Measurements from ENCODE around the gene APOC3.

The APOC3 gene

DNA sequence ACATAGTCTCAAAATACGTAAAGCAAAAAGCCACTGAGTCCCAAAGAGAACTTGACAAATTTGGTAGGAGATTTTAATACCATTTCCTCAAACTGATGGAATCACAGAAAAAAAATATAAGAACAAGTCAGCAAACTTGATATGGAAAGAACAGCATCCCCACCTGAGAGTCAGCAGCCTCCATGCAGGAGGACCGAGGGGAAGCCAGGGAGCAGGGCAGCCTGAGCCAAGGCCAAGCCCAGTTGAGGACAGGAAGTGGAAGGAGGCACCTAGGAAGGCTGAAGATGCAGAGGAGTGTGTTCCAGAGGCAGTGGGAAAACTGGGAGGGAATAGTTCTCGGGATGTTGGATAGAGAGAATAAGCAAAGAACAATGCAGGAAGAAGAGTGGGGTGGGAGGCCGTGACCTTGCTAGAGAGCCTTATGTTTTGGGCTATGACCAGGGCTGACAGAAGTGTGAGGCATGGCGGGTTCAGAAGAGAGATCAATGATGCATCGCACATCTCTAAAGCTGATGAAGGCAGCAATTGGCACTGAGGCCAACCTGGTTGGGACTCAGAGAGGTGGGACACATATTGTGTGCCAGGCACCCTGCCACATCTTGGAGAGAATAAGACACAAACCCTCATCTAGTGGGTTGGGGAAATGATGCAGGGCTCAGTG lies 22.0 kb upstream of the APOC3 start:
- DNase-seq = no peak

GRCh38 chr11:116808262-116809175 lies 21.2 kb upstream of the APOC3 start:
- DNase-seq = no peak

GRCh38 chr11:116811194-116811593 lies 18.5 kb upstream of the APOC3 start:
- DNase-seq = no peak

GRCh38 chr11:116812109-116812508 lies 17.6 kb upstream of the APOC3 start:
- DNase-seq = no peak

- DNase-seq = no peak
These were observed 16.5 kb upstream of the APOC3 start for GRCh38 chr11:116813170-116813569.

DNA sequence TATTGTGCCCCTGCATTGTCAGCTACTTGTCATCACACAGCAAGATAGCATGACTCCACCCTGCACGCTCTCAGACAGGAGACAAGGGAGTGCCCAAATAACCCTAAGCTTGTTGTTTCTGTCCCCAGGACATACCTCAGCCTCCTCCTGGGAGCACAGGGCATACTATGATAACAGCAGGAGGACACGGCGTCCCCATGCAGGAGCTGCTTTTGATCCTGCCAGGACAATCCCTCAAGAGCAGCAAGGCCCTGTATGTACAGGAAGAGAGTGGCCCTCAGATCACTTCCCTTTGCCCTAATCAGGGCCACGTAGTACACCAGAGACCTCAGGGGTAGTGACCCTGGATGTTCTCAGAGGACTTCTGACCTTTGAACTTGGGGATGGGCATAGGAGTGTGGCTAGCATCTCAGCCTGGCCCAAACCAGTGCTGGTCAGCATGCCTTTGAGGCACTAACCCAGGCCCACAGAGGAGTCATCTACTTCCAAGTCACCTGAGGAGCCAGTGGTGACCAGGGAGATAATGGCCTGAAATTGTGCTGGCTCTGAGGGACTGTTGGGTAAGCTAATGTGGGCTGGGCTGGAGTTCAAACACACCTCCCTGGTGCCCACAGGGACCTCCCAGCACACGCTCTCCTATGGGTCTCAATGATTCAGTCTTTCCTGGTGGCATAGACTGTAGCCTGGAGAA lies 15.8 kb upstream of the APOC3 start:
- DNase-seq = no peak

DNA sequence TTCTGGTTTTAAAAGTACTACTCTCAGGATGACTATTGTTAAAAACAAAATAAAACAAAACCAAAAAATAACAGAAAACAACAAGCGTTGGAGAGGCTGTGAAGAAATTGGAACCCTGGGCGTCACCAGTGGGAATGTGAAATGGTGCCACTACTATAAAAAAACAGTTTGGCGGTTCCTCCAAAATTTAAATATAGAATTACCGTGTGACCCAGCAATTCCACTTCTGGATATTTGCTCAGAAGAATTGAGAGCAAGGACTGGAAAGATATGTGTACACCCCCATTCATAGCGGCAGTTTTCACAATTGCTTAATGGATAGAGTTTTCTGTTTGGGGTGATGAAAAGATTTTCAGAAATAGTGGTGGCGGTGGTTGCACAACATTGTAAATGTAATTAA lies 15.2 kb upstream of the APOC3 start:
- no peak for DNase-seq

DNA sequence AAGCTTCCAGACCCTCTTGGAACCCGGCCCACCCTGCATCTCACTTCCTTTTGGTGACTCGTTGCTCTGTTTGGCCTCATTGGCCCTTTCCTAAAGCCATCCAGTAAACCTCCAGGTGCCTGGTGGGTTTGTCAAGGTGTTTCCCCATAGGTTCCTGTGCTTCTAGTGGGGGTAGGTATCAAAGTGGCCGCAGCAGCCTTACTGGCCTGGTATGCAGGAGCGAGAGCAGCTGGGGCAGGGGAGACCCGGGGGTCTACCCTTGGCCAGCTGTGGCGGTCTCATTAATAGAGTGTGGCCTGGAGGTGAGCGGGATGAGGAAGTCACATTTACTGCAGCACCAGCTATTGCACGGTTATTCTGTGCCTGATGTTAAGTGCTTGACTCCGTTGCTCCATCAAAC lies 10.7 kb upstream of the APOC3 start:
- no peak for DNase-seq

DNA sequence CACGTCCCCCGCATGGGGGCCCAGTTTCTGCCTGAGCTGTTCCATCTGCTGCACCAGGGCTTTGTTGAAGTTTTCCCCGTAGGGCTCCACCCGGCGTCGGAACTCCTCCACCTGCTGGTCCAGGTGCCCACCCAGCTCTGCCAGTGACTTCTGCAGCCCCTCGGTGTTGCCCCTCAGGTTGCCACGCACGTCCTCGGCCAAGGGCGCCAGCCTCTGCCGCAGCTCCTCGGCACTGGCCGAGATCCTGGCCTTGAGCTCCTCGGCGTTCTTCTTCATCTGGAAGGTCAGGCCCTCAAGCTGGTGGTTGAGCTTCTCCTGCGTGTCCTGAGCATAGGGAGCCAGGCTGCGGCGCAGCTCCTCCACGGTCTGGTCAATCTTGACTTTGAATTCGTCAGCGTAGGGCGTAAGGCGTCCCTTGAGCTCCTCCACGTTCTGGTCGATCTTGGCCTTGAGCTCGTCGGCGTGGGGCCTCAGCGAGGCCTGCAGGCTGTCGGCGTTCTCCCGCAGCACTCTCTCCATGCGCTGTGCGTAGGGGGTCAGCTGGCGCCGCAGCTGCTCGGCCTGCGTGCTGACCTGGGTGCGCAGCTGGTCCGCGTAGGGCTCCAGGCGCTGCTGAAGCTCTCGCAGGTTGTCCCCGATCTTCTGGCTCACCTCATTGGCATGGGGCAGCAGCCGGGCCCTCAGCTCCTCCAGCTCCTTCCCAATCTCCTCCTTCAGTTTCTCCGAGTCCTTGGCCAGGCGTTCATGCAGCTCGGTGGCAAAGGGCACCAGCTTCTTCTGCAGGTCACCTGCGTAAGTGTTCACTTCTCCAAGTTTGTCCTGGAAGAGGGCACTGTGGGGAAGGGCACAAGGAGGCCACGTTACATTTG lies 8.4 kb upstream of the APOC3 start:
- no peak for DNase-seq

DNA sequence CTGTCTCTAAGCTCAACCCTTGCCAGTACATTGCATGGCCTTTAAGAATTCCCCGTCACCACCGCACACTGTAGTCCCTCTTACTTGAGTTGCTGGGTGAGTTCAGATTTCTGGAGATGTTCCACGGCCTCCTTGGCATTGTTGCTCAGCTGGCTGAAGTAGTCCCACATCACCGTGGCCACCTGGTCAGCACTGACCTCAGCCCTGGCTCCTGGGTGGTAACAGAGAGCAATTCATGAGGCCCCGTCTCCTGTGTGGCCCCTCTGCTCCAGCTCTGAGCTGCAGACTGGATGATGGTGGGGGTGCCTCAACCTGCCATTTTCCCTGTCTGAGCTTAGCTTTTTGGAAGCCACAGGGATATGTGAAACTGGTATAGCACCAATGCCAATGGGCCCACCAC lies 7.1 kb upstream of the APOC3 start:
- no peak for DNase-seq

GRCh38 chr11:116823031-116823843 lies 6.5 kb upstream of the APOC3 start, which contains the start of gene APOA4:
APOA4 (minus strand) TSS chr11:116823304; CDS start chr11:116823191, 113 bp downstream.
- no peak for DNase-seq

DNA sequence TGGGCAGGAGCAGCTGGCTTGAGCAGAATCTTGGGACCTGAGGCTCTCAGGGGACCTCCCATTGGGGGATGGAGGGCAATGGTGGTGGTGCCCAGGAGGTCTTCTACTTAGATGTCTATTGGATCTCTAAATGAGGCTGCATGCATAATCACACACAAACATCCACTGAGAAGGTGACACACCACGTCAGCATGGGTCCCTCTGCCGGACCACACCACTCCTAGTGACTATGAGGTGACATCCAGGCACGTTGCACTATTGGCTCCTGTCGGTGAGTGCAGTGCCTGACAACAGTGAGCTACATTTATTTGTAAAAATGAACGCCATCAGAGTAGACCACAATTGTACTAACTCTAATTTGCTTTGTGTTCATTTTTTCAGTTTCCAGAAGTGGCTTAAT lies 4.3 kb upstream of the APOC3 start:
- no peak for DNase-seq

DNA sequence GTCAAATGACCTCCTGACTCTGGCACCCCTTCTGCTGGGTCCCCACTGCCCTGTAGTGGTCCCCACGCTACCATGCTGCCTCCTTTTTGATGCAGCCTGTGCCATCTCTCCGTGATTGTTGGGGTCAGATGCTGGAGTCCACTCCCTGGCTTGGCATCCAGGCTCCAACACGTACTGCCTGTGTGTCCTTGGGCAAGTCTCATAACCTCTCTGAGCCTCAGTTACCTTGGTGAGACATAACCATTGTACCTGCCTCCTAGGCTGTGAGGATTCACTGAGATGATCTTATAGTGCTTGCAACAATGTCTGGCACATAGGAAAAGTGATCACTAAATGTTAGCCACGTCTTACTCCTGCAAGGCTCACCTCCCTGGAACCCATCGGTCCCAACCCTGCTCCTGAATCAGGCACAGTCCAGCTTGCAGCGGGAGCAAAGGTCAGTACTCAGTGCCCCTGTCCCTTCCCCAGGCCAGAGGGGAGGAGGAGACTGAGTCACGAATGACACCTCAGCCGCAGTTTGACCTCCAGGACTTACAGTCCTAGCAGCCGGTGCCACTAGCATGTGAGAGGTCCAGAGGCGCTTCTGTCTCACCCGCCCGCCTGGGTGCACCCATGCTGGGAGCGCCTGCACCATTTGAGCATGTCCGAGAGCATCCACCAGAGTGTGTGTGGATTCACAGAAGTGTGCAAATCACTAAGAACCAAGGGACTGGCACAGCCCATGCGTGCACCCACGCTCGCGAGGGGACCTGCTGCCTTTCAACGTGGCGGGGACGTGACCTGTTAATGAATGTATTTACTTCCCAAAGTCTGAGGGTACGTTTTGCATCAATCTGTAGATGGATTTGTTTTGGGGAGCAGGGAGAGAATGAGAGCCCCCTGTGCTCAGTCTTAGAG lies 3.6 kb upstream of the APOC3 start:
- DNase-seq = no peak

DNA sequence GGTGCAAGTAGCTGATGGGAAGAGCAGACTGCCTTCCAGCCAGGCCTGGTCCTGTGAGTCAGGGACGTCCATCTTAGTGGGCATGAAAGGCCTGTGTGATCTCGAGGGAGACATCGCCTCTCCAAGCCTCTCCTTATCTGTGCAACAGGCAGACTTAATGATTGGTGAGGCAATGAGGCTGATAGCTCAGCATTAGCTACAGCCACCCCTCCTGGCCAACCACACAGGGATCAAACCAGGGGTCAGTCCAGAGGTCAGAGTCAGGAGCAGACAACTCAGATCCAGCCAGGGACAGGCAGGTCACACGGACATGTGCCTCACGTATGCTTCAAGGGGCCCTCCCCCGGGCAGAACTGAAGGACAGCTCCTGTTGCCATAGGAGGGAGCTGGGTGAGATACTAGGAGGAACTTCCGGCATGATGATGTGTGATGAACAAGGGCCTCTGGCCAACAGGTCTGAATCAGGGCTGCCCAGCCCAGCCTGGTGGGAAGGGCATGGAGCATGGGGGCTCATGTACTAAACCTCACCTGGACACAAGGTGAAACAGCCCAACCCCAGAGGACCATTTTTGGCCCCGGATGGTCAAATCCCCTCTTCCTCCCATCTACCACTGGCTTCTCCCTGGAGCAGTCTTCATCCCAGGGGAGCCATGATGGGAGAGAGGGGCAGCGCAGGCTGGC lies 2.8 kb upstream of the APOC3 start:
- DNase-seq = no peak

- DNase-seq = no peak
These were observed 2.2 kb upstream of the APOC3 start for GRCh38 chr11:116827461-116827860.

GRCh38 chr11:116828632-116829524 lies 829 bp upstream of the APOC3 start:
- DNase-seq = no peak

DNA sequence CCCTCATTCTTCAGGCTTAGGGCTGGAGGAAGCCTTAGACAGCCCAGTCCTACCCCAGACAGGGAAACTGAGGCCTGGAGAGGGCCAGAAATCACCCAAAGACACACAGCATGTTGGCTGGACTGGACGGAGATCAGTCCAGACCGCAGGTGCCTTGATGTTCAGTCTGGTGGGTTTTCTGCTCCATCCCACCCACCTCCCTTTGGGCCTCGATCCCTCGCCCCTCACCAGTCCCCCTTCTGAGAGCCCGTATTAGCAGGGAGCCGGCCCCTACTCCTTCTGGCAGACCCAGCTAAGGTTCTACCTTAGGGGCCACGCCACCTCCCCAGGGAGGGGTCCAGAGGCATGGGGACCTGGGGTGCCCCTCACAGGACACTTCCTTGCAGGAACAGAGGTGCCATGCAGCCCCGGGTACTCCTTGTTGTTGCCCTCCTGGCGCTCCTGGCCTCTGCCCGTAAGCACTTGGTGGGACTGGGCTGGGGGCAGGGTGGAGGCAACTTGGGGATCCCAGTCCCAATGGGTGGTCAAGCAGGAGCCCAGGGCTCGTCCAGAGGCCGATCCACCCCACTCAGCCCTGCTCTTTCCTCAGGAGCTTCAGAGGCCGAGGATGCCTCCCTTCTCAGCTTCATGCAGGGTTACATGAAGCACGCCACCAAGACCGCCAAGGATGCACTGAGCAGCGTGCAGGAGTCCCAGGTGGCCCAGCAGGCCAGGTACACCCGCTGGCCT lies 641 bp downstream of the APOC3 start:
- no peak for DNase-seq

GRCh38 chr11:116831790-116832349 lies 2.2 kb downstream of the APOC3 start:
- no peak for DNase-seq

Data from NCI-H446 (cell line).